Natural killer cell (primary cell): ENCODE data around the gene AK1. TPM values are rescaled to one million over a fixed set of nuclear protein-coding genes. Genes with fewer than 3 reads are reported as not detected.

Source experiments
- ATAC-seq, 3 donors: fragments of 150-1000 bp in 2 of 3; fragments of 200-7000 bp in 1 of 3; cut with Tn5 transposase; 1 replicate in 1 of 3; 2 replicates in 2 of 3; pipeline ENCODE4 v1.10.0; 2021; ENCODE audit warnings: mild to moderate bottlenecking in 2 of 3, moderate library complexity in 2 of 3
- DNase-seq, 2 donors: peaks; one replicate each; pipeline versions ENCODE4 v3.0.0 to v3.0.0-alpha.2; 2013 to 2021; ENCODE audit warnings: mixed read lengths in 1 of 2
- H3K27ac ChIP-seq: one replicate; pipeline ENCODE4 v1.5.1; 2013; ENCODE audit warnings: mild to moderate bottlenecking, low read length
- H3K27me3 ChIP-seq: one replicate; pipeline ENCODE4 v1.6.1; 2013; ENCODE audit warnings: low read length; ENCODE audit not compliant: control insufficient read depth, insufficient read depth
- H3K36me3 ChIP-seq: one replicate; pipeline ENCODE4 v1.6.1; 2013; ENCODE audit warnings: low read length; ENCODE audit not compliant: control insufficient read depth, insufficient read depth
- H3K4me1 ChIP-seq: one replicate; pipeline ENCODE4 v1.6.1; 2013; ENCODE audit warnings: low read length; ENCODE audit not compliant: control insufficient read depth, insufficient read depth
- H3K4me3 ChIP-seq: one replicate; pipeline ENCODE4 v1.5.1; 2013; ENCODE audit warnings: low read length
- H3K9me3 ChIP-seq: one replicate; pipeline ENCODE4 v1.6.1; 2013; ENCODE audit warnings: low read length; ENCODE audit not compliant: control insufficient read depth, insufficient read depth
- H3K27ac Mint-ChIP-seq, 2 donors: one replicate each; pipeline ENCODE4 v1.8.0; 2022; ENCODE audit warnings: mild to moderate bottlenecking in 2 of 2, mixed read lengths in 2 of 2, moderate library complexity in 1 of 2
- H3K27me3 Mint-ChIP-seq, 2 donors: one replicate each; pipeline ENCODE4 v1.8.0; 2022; ENCODE audit warnings: low read depth in 2 of 2, mixed read lengths in 2 of 2
- H3K36me3 Mint-ChIP-seq: one replicate; pipeline ENCODE4 v1.8.0; 2022; ENCODE audit warnings: mixed read lengths
- H3K4me1 Mint-ChIP-seq, 2 donors: one replicate each; pipeline ENCODE4 v1.8.0; 2022; ENCODE audit warnings: mixed read lengths in 2 of 2
- H3K4me3 Mint-ChIP-seq: one replicate; pipeline ENCODE4 v1.8.0; 2022; ENCODE audit warnings: mild to moderate bottlenecking, moderate library complexity, mixed read lengths
- H3K9me3 Mint-ChIP-seq, 2 donors: one replicate each; pipeline ENCODE4 v1.8.0; 2022; ENCODE audit warnings: mixed read lengths in 2 of 2
- WGBS: methylation state at CpG from one replicate; pipeline ENCODE4 v1.1.7; 2013; ENCODE audit warnings: missing lambda C conversion rate; ENCODE audit not compliant: insufficient coverage; 5-methylcytosine and 5-hydroxymethylcytosine counted together
- intact Hi-C: fragments of 100-400 bp; cut with micrococcal nuclease; formaldehyde crosslinking; loops from one replicate; pipeline ENCODE4 v1.14.2; 2022
- total RNA-seq, 4 donors: library from RNA; stranded (reverse); fragments of 120-200 nt in 1 of 4; gene quantifications; one replicate each; pipeline versions ENCODE4 v1.2.3 to v1.2.4, GENCODE V29; 2013 to 2022
- TF ChIP-seq, protein P1 (sequence below): fragments of 200-600 bp; IDR thresholded peaks from one replicate; pipeline ENCODE4 v1.8.0; 2022; ENCODE audit warnings: antibody characterized with exemption

Gene AK1
- total RNA-seq, 3 donors from 2014 or later (not counting 1 experiment from before 2014, with no cell fraction given) = 47.3 to 76.3 (median 54.2) TPM

DNA sequence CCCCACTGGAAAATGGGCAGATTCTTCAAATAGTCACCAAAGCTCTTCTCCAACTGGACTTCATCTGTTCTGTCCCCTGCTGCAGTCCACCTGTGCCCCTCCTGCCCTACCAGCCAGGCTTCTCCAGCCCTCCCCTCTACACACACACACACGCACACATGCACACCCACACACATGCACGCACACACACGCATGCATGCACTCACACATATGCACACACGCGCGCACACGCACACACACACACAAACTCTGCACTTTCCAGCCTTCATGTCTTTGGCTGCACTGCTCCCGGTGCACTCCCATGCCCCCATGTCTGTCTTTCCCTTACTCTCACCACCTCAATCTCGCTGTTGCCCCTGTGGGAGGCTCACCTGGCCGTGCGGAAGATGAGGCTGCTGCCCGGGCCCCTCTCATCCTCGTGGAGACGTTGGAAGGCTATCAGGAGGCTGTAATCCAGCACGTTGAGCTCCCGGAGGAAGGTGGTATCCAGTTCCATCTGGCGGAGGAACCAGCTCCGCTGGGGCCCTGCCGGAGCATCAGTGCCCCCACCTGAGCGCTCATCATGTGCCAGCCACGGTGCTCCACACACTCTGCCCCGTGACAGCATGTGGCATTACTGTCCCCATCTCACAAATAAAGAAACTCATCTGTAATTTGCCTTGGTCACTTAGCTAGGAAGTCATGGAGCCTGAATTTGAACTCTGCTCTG, 47.4 kb upstream of the AK1 start:
- Histone ChIP-seq H3K27me3 (peaks cover 21% of the 10 kb centered on the region), H3K27ac (no peak overlapping the region), H3K4me3 (no peak overlapping the region), H3K4me1 (peaks cover 39% of the 10 kb centered on the region), H3K9me3 (no peaks in the 10 kb centered on the region), H3K36me3 (no peaks in the 10 kb centered on the region)
- ATAC-seq = no peak
- H3K4me3 Mint-ChIP-seq = no peak overlapping the region
- peaks cover 16 to 19% of the 10 kb centered on the region in 2 donors for H3K27me3 Mint-ChIP-seq
- no peak for DNase-seq
- H3K4me1 Mint-ChIP-seq = peaks cover 8 to 25% of the 10 kb centered on the region in 2 donors
- intact Hi-C loops = loop anchor here (5.0 kb wide), 1 partner anchor 188 kb away; the partner anchor contains the start of gene TOR2A
- TF ChIP-seq, protein P1, sequence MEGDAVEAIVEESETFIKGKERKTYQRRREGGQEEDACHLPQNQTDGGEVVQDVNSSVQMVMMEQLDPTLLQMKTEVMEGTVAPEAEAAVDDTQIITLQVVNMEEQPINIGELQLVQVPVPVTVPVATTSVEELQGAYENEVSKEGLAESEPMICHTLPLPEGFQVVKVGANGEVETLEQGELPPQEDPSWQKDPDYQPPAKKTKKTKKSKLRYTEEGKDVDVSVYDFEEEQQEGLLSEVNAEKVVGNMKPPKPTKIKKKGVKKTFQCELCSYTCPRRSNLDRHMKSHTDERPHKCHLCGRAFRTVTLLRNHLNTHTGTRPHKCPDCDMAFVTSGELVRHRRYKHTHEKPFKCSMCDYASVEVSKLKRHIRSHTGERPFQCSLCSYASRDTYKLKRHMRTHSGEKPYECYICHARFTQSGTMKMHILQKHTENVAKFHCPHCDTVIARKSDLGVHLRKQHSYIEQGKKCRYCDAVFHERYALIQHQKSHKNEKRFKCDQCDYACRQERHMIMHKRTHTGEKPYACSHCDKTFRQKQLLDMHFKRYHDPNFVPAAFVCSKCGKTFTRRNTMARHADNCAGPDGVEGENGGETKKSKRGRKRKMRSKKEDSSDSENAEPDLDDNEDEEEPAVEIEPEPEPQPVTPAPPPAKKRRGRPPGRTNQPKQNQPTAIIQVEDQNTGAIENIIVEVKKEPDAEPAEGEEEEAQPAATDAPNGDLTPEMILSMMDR = no peak
- no peaks in the 10 kb centered on the region for H3K9me3 Mint-ChIP-seq
- 91% methylated on average over 22 of the region's 22 CpGs for WGBS
- no peaks in the 10 kb centered on the region for H3K36me3 Mint-ChIP-seq
- no peak overlapping the region for H3K27ac Mint-ChIP-seq

DNA sequence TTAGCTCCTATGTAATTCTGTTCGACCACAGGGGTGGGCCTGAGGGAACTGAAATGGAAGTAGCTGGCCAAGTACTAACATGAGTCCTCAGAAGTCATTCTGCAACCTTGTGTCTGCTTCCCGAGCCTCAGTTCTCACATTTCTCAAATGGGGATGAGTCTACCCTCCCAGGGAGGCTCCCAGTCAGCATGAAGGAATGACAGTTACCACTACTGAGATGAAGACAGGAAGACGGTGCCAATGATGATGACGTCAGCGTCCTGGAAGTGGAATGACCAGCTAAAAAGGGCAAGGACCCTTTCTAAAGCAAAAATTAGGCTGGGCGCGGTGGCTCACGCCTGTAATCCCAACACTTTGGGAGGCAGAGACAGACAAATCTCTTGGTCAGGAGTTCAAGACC, 46.3 kb upstream of the AK1 start:
- TF ChIP-seq, protein P1 = no peak
- H3K27me3 Mint-ChIP-seq = peaks cover 16 to 19% of the 10 kb centered on the region in 2 donors
- Histone ChIP-seq H3K27ac (no peak overlapping the region), H3K4me3 (no peak overlapping the region), H3K4me1 (peaks cover 47% of the 10 kb centered on the region), H3K9me3 (no peaks in the 10 kb centered on the region), H3K36me3 (no peaks in the 10 kb centered on the region), H3K27me3 (peaks cover 21% of the 10 kb centered on the region)
- H3K27ac Mint-ChIP-seq = no peak overlapping the region
- ATAC-seq = no peak
- no peaks in the 10 kb centered on the region for H3K9me3 Mint-ChIP-seq
- 87% methylated on average over 8 of the region's 8 CpGs for WGBS
- intact Hi-C loops = loop anchor here (5.0 kb wide), 1 partner anchor 186 kb away; the partner anchor contains the start of gene TOR2A
- no peak for DNase-seq
- H3K4me1 Mint-ChIP-seq = peaks cover 10 to 29% of the 10 kb centered on the region in 2 donors
- H3K36me3 Mint-ChIP-seq = no peaks in the 10 kb centered on the region
- H3K4me3 Mint-ChIP-seq = no peak overlapping the region

DNA sequence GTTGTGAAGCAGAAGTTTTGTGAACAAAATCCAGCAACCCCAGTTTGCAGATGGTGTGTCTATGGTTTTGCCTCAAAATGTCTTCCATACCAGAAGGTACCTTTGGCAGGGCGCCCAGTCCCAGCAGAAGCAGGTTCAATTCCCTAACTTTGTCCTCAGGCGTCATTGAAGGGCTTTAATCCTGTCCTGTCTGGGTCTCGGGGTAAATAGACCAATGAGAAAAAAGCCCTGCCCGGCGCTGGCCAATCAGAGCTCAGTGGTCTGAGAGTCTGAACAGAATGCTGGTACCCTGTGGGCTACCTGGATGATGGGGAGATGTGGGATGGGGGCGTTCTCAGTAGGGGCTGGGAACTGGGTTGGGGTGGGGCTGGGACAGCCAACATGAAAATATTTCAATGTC, 45.6 kb upstream of the AK1 start:
- Mint-ChIP-seq H3K9me3 (no peaks in the 10 kb centered on the region), H3K4me3 (no peak overlapping the region), H3K4me1 (peaks cover 15 to 36% of the 10 kb centered on the region in 2 donors), H3K36me3 (no peaks in the 10 kb centered on the region), H3K27ac (no peak overlapping the region), H3K27me3 (peaks cover 16 to 19% of the 10 kb centered on the region in 2 donors)
- TF ChIP-seq, protein P1 = no peak
- Histone ChIP-seq H3K27me3 (peaks cover 17% of the 10 kb centered on the region), H3K4me1 (peaks cover 51% of the 10 kb centered on the region), H3K36me3 (no peaks in the 10 kb centered on the region), H3K4me3 (no peak overlapping the region), H3K27ac (no peak overlapping the region), H3K9me3 (no peaks in the 10 kb centered on the region)
- intact Hi-C loops = loop anchor here (5.0 kb wide), 1 partner anchor 186 kb away; the partner anchor contains the start of gene TOR2A
- ATAC-seq = no peak
- WGBS = 78% methylated on average over 6 of the region's 6 CpGs
- peak in 1 of 2 donors; percentile 14 for DNase-seq
